NCI-H2227 (cell line): ENCODE results near the gene HMGCLL1.

ENCODE experiments used
- DNase-seq: peaks from one replicate; lab custom pipeline; 2025; ENCODE audit not compliant: unreplicated experiment; lab: John Stamatoyannopoulos, UW

Gene HMGCLL1

GRCh38 chr6:55578537-55579363, at the start of gene HMGCLL1:
HMGCLL1 (minus strand) TSS chr6:55579192; CDS start chr6:55579055, 137 bp downstream.
- peak; percentile 80 for DNase-seq

GRCh38 chr6:55621993-55622392, 43.0 kb upstream of the HMGCLL1 start:
- no peak for DNase-seq

- DNase-seq = no peak
Observed at GRCh38 chr6:55621244-55621643, 42.3 kb upstream of the HMGCLL1 start.

DNA sequence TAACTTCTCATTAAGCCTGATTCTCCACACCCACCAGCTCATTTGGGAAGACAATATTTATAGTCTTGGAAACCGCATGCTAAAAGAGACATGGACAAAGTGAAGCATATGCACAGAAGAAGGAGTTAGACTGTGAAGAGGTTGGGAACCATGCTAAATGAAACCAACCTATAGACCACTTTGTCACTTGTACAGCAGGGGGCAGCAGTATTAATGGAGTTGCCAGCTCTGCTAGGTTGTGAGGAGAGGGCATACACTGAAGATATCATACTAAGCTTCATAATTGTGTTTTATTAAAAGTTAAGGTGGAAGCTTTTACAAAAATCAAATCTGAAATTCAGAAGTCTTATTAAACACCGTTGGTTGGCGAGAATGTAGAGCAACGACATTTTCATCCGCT, 38.3 kb upstream of the HMGCLL1 start:
- DNase-seq = peak; percentile 0

DNA sequence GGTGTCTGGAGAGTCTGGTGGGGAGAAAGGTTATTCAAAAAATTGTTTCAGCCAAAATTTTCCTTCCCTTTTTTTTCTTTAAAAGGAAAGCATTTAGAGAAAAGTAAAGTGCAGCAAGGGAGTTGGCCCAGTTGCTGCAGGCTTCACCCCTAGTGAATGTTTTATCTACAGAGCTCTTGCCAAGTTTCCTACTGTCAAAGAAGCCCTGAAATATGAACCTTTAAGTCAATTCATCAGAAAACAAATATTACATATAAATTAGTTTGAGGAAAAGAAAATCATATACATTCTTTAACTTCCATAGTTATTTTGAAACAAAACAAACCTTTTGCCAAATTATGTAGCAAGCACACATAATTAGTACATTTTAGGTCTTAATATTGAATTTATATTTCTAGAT, 25.0 kb upstream of the HMGCLL1 start:
- no peak for DNase-seq

GRCh38 chr6:55601120-55601519, 22.1 kb upstream of the HMGCLL1 start:
- DNase-seq = no peak

DNA sequence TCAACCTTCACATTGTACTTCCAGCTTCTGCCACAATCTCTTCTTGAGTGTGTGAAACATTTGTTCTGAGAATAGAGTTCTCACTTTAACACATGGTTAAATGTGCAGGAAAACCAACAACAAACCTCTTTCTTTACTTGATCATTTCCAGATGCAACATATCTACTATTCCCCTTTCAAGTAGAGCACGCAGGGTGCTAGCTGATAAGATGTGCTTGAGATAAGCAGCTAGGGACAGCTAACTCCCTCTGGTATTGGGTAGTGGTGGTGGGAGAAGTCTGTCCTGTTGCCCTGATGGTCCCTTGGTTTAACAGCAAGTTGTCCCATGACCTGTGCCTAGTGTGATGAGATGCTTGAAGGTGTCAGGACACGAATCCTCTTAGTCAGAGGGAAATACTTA, 15.4 kb upstream of the HMGCLL1 start:
- DNase-seq = no peak

DNA sequence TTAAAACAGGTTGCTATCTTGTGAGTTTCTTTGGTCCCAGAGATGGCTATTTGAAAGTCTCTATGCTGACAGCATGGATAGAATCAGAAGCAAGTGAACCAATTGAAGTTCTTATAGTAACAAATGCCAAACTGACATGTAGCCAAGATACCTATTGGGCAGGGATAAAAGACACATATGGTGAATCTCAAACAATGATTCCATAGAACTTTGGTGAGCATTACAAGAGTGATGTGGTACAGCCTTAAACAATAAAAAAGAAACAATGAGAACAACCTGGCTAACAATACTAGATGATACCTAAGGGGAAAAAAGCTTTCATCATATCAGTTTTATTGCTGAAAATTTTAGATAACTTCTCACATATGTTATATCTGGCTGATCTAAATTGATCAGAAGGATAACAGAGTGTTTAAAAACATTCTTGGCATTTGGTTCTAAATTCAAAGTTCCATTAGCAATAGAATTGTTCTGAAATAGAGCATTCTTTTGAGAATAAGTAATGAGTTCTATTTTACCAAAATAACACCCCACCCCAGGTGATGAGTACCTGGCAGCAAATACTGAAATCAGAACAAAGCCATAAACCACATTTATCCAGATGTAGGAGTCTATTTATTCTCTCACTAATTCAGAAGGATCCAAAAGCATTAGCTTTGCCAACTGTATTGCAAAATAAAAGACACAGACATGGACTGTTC, 5.8 kb upstream of the HMGCLL1 start:
- no peak for DNase-seq

DNA sequence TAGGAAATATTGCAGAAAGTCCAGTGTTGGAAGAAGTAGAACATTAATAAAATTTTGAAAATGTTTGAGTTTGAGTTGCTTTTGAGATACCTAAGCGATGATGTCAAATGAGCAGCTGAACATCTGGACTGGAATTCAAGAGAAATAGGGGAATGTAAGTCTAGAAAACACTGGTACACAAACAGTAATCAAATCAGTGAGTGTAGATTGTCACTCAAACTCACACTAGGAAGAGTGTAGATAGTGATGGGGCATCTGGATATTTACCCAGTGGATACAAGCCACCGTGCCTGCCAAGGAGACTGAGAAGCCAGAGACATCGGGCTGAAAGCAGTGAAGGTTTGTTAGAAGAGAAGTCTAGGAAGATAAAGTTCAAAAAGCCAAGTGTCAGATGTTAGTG, 2.2 kb downstream of the HMGCLL1 start:
- DNase-seq = no peak

DNA sequence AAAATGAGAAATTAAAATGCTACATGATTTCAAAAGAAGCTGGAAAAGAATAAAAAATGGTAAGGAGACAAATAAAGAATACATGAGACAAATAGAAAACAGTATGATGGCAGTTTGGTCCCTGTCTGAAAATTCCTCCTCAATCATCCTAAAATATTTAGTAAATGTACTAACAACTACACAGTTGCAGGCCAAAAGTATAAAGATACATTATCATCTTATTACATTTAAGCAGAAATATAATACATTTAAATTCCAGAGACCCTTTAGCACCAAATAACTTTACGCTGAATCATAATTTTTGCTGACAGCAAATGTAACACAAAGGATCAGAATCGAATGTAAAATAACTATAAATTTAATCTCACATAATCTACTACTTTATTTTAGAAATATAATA, 4.4 kb downstream of the HMGCLL1 start:
- no peak for DNase-seq

DNA sequence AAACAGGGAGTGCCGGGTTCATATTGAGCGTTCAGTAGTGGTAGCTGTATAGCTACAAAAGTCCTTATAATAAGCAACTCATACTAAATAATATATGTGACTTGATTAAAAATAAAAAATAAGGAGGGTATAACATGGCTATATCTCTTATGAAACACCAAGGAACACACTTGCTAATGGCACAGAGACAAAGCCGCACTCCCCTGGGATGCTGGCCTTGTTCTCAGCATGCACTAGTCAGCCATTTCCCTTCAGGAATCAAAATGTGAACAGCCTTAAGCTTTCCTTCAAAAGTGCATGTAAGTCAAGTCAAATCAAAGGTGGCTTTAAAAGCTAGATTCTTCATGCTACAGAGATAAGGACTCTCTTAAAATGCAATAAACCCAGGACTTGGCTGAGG, 9.4 kb downstream of the HMGCLL1 start:
- DNase-seq = no peak

DNA sequence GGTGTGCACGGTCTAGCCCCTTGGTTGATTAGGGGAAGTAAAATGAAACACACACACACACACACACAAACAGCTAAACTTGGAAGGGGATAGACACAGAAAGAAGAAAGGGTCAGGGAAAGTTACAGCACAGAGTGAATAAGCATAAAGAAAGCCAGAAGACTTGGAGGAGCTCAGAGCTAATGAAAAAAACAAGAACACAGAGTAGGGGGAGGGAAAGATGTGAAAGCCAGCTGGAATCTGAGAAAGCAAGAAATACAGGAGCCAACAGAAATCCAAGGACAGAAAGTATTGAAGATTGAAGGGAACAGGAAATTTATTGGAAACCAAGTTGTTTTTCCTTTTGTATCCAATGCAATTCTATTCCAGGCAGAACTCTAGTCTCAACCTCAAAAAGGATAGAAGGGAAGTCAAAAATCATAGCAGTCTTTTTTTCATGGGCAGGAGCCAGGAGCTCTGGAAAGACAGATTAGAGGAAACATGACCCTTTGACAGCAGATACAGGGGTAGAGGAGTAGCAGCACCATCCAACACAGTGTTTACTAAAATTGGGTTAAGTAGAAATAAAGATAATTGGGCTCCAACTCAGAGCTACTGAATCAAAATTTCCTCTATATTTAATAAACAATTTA, 10.1 kb downstream of the HMGCLL1 start:
- no peak for DNase-seq

- no peak for DNase-seq
Observed at GRCh38 chr6:55567558-55567957, 11.4 kb downstream of the HMGCLL1 start.

DNA sequence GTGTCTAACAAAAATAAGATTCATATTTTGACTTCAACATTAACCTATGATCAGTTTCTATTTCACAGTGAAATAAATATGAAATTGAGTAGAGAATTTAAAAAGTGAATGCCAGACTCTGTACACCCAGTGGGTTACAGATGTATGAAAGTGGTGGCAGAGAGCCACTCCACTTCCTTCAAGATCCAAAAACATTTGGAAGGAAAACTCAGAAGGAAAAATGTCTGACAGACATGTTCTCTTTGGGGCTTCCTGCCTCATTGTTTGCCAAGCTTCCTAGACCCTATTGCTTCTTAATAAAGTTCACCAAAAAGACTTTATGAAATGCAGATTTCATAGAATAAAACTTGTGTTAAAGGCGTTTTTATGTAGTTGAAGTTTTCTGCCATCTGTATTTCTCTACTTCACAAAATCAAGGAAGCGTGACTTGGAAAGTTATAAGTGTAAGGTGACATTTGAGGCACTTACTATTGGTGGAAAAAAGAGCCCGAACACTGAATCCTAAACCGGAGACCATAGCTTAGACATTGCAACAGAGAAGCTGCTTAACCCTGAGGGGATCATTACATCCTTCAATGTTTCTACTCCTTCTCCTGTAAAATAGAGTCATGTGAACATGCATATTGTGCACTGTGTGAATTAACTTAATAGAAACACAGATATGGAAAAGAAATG, 12.8 kb downstream of the HMGCLL1 start:
- DNase-seq = no peak

DNA sequence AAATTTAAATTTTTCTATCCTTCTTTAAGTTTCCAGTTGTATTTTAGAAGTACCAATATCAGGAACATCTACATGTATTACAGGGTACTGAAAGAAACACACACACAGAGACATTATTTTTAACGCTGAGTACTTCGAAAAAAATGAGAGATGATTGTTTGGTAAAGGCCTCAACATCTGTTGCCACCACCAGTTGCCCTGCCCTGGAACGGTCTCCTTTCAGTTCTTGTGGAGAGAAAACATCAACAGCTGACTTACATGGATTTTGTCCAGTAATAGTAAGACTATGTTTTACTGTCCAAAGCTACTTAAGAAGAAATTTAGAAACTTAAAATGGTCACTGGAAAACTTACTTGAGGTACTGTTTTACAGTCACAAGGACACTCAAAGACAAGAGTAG, 16.7 kb downstream of the HMGCLL1 start:
- DNase-seq = no peak

DNA sequence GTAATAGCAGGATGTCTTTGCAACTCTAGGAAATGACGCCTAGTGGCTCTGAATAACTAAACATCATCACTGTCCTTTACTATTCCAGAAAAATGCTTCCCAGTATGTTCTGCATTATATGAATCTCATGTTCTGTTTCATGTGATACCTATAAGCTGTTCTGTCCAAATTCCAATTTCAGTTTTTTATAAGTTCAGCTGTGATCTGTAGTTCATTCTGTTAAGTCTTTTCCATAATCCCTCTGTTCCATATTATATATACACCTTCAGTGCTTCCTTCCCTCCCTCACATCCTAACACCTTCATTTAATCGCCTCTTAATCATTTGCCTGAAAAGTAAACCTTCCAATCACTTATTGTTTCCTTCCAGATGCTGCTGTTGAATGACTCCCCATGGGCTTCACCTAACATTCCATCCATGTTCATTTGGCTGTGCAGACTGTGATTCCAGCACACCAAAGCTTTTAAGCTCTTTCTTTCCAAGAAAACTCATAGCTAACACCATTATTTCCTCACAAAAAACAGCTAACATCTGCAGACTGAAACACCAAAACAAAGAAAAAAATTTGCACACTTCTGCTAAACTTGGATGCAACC, 18.6 kb downstream of the HMGCLL1 start:
- DNase-seq = no peak

- DNase-seq = no peak
Observed at GRCh38 chr6:55557146-55557545, 21.8 kb downstream of the HMGCLL1 start.

- no peak for DNase-seq
Observed at GRCh38 chr6:55545791-55546190, 33.2 kb downstream of the HMGCLL1 start.

DNA sequence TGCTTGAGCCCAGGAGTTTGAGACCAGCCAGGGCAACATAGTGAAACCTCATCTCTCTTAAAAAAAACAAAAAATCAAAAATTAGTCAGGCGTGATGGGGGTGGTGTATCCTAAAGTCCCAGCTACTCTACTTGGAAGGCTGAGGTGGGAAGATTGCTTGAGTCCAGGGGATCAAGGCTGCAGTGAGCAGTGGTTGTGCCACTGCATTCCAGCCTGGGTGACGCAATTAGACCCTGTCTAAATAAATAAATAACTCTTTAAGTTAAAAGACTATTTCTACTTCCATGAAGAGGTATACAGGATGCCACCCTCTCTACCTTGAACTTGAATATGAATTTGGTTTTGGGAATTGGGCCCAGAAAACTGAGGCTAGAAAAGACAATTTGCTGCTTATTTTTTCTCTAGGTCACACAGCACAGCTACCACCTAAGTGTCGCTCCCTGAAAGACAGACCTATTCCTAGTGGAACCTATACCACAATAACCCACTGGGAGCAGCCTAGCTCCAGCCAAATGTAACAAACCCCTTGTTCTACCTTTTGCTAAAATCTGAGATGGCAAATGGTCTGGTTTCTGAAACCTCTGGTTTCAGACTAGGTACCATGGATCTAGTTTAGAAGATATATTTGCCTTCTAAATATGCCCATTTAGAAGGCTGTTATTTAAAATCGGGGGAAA, 35.2 kb downstream of the HMGCLL1 start:
- no peak for DNase-seq

GRCh38 chr6:55541024-55541423, 38.0 kb downstream of the HMGCLL1 start:
- no peak for DNase-seq
